GM23338 (cell line): ENCODE data around the gene FAM50A. TPM values are rescaled to one million over a fixed set of nuclear protein-coding genes. Genes with fewer than 3 reads are reported as not detected.

Experiments
- ATAC-seq: fragments of 200-7000 bp; cut with Tn5 transposase; 3 replicates; pipeline ENCODE4 v1.9.1; 2020
- DNase-seq: peaks from one replicate; pipeline ENCODE4 v3.0.0-alpha.2; 2015; ENCODE audit warnings: low spot score
- H2AFZ ChIP-seq: fragments of 200-600 bp; sonication (generic); 2 replicates; pipeline ENCODE4 v1.8.0; 2016; ENCODE audit warnings: antibody characterized with exemption, mild to moderate bottlenecking, moderate library complexity
- H3F3A ChIP-seq: fragments of 200-600 bp; sonication (generic); replicated peaks from 2 replicates; pipeline ENCODE4 v1.8.0; 2017; ENCODE audit warnings: antibody characterized with exemption, mixed run types, low read depth
- H3K27ac ChIP-seq: fragments of 200-600 bp; sonication (generic); 2 replicates; pipeline ENCODE4 v1.6.1; 2016; ENCODE audit warnings: low read depth
- H3K27me3 ChIP-seq: fragments of 200-600 bp; sonication (generic); 2 replicates; pipeline ENCODE4 v1.8.0; 2016; ENCODE audit warnings: mild to moderate bottlenecking, mixed run types, moderate library complexity; ENCODE audit not compliant: insufficient read depth
- H3K36me3 ChIP-seq: fragments of 200-600 bp; sonication (generic); 2 replicates; pipeline ENCODE4 v1.8.0; 2016; ENCODE audit warnings: mild to moderate bottlenecking; ENCODE audit not compliant: insufficient read depth
- H3K4me1 ChIP-seq: fragments of 200-600 bp; sonication (generic); 2 replicates; pipeline ENCODE4 v1.8.0; 2016; ENCODE audit warnings: mild to moderate bottlenecking, moderate library complexity; ENCODE audit not compliant: insufficient read depth
- H3K4me2 ChIP-seq: fragments of 200-600 bp; sonication (generic); 2 replicates; pipeline ENCODE4 v1.7.1; 2017; ENCODE audit warnings: mixed run types
- H3K4me3 ChIP-seq: fragments of 200-600 bp; sonication (generic); 2 replicates; pipeline ENCODE4 v1.6.1; 2016; ENCODE audit warnings: mixed run types
- H3K79me2 ChIP-seq: fragments of 200-600 bp; sonication (generic); replicated peaks from 2 replicates; pipeline ENCODE4 v1.8.0; 2017; ENCODE audit warnings: mild to moderate bottlenecking; ENCODE audit not compliant: insufficient read depth
- H3K9me2 ChIP-seq: fragments of 200-600 bp; sonication (generic); 2 replicates; pipeline ENCODE4 v1.8.0; 2017; ENCODE audit not compliant: insufficient read depth
- H4K20me1 ChIP-seq: fragments of 200-600 bp; sonication (generic); replicated peaks from 2 replicates; pipeline ENCODE4 v1.8.0; 2017; ENCODE audit warnings: mild to moderate bottlenecking; ENCODE audit not compliant: insufficient read depth
- H3K27ac Mint-ChIP-seq: 2 replicates; pipeline ENCODE4 v1.8.0; 2020; ENCODE audit warnings: inconsistent platforms, mild to moderate bottlenecking, moderate library complexity, mixed read lengths
- H3K27me3 Mint-ChIP-seq: 3 replicates; pipeline ENCODE4 v1.8.0; 2022; ENCODE audit warnings: low read depth, mild to moderate bottlenecking, moderate library complexity, mixed read lengths, inconsistent platforms; ENCODE audit not compliant: insufficient read depth, poor library complexity
- H3K36me3 Mint-ChIP-seq: 3 replicates; pipeline ENCODE4 v1.8.0; 2021; ENCODE audit warnings: low read depth, mild to moderate bottlenecking, inconsistent platforms, moderate library complexity, mixed read lengths
- H3K4me1 Mint-ChIP-seq: 3 replicates; pipeline ENCODE4 v1.8.0; 2020; ENCODE audit warnings: mild to moderate bottlenecking, inconsistent platforms, mixed read lengths
- H3K4me3 Mint-ChIP-seq: 3 replicates; pipeline ENCODE4 v1.8.0; 2021; ENCODE audit warnings: moderate library complexity, mild to moderate bottlenecking, inconsistent platforms, mixed read lengths
- H3K9me3 Mint-ChIP-seq: 3 replicates; pipeline ENCODE4 v1.8.0; 2020; ENCODE audit warnings: moderate library complexity, mild to moderate bottlenecking, inconsistent platforms, mixed read lengths
- CREB1 ChIP-seq: fragments of 250-450 bp; sonication (Bioruptor Pico); IDR thresholded peaks from 2 replicates; pipeline ENCODE4 v1.5.0; 2020; ENCODE audit warnings: low read depth, mild to moderate bottlenecking, moderate library complexity
- ETS1 ChIP-seq: IDR thresholded peaks from 2 replicates; pipeline ENCODE4 v1.6.1; 2016; ENCODE audit warnings: antibody characterized with exemption
- EZH2 ChIP-seq: fragments of 200-600 bp; sonication (generic); IDR thresholded peaks from one replicate; pipeline ENCODE4 v1.8.0; 2017; ENCODE audit warnings: antibody characterized with exemption, mild to moderate bottlenecking, low read depth; ENCODE audit not compliant: unreplicated experiment
- EZH2phosphoT487 ChIP-seq: fragments of 200-600 bp; sonication (generic); IDR thresholded peaks from one replicate; pipeline ENCODE4 v1.8.1; 2018; ENCODE audit warnings: antibody characterized with exemption; ENCODE audit not compliant: unreplicated experiment
- JUNB ChIP-seq: IDR thresholded peaks from one replicate; pipeline ENCODE4 v1.6.1; 2016; ENCODE audit warnings: antibody characterized with exemption; ENCODE audit not compliant: unreplicated experiment
- NANOG ChIP-seq: IDR thresholded peaks from 2 replicates; pipeline ENCODE4 v1.6.1; 2016; ENCODE audit warnings: antibody characterized with exemption, borderline replicate concordance
- POLR2AphosphoS5 ChIP-seq: IDR thresholded peaks from 2 replicates; pipeline ENCODE4 v1.6.1; 2016; ENCODE audit warnings: antibody characterized with exemption, low read depth
- STAT1 ChIP-seq: IDR thresholded peaks from one replicate; pipeline ENCODE4 v1.6.1; 2016; ENCODE audit warnings: antibody characterized with exemption; ENCODE audit not compliant: unreplicated experiment
- ZNF114 ChIP-seq: fragments of 250-450 bp; sonication (Bioruptor Pico); IDR thresholded peaks from 2 replicates; pipeline ENCODE4 v1.5.0; 2020; ENCODE audit warnings: mild to moderate bottlenecking, moderate library complexity
- ZNF331 ChIP-seq: fragments of 250-450 bp; sonication (Bioruptor Pico); IDR thresholded peaks from 2 replicates; pipeline ENCODE4 v1.5.0; 2020; ENCODE audit warnings: low read depth, mild to moderate bottlenecking, moderate library complexity
- polyA plus RNA-seq: library from polyadenylated mRNA; unstranded; fragments of >200 nt; fragmentation: Nextera tagmentation; extraction: Ambion mirVana; gene quantifications from 2 replicates; pipeline ENCODE4 v1.2.1, GENCODE V29; 2016
- total RNA-seq: library from RNA; depleted of rRNA; stranded (reverse); fragments of >200 nt; shearing (Covaris generic); gene quantifications from 2 replicates; pipeline ENCODE4 v1.2.3, GENCODE V29; 2014
- TF ChIP-seq, protein P1 (sequence below), 2 experiments: fragments of 200-600 bp in 1 of 2; sonication (generic) in 1 of 2; conservative IDR thresholded peaks; 2 replicates each; pipeline versions ENCODE4 v1.5.1 to v1.6.1; 2016 to 2017; ENCODE audit warnings: antibody characterized with exemption in 2 of 2, low read depth in 2 of 2, mild to moderate bottlenecking in 2 of 2, moderate library complexity in 1 of 2
- TF ChIP-seq, protein P2 (sequence below): IDR thresholded peaks from one replicate; pipeline ENCODE4 v1.6.1; 2018; ENCODE audit warnings: antibody characterized with exemption; ENCODE audit not compliant: unreplicated experiment
- TF ChIP-seq, protein P3 (sequence below): fragments of 250-450 bp; sonication (Bioruptor Pico); IDR thresholded peaks from 2 replicates; pipeline ENCODE4 v1.5.0; 2020; ENCODE audit warnings: mild to moderate bottlenecking, moderate library complexity

FAM50A gene
- total and polyA plus RNA-seq, 2 experiments from 2014 or later = 23.9 to 77.6 TPM

GRCh38 chrX:154464806-154465365, 20.9 kb downstream of the FAM50A start:
- no peaks in the 10 kb centered on the region for H3K9me3 Mint-ChIP-seq

More at GRCh38 chrX:154464806-154465365, 20.9 kb downstream of the FAM50A start:
- Histone ChIP-seq H3K4me2 (no peak overlapping the region), H4K20me1 (no peaks in the 10 kb centered on the region), H3K27ac (no peak overlapping the region), H3K9me2 (no peaks in the 10 kb centered on the region), H3K4me3 (no peak overlapping the region), H3K27me3 (no peaks in the 10 kb centered on the region), H3K36me3 (no peaks in the 10 kb centered on the region), H2AFZ (no peak overlapping the region), H3K4me1 (no peaks in the 10 kb centered on the region), H3K79me2 (no peaks in the 10 kb centered on the region), H3F3A (no peaks in the 10 kb centered on the region)
- Mint-ChIP-seq H3K27me3 (no peaks in the 10 kb centered on the region), H3K27ac (no peak overlapping the region), H3K4me1 (no peaks in the 10 kb centered on the region), H3K36me3 (peaks cover 10% of the 10 kb centered on the region; the same call in 2 of the 3 replicates), H3K4me3 (no peak overlapping the region)
- DNase-seq (no peak), ATAC-seq (no peak)
- TF ChIP-seq ZNF114 (CRISPR knock-in tag) (no peak), STAT1 (no peak), ZNF331 (no peak), EZH2 (no peak), NANOG (no peak), CREB1 (no peak), POLR2AphosphoS5 (no peak), ETS1 (no peak), EZH2phosphoT487 (no peak), JUNB (no peak)
- TF ChIP-seq, protein P1, sequence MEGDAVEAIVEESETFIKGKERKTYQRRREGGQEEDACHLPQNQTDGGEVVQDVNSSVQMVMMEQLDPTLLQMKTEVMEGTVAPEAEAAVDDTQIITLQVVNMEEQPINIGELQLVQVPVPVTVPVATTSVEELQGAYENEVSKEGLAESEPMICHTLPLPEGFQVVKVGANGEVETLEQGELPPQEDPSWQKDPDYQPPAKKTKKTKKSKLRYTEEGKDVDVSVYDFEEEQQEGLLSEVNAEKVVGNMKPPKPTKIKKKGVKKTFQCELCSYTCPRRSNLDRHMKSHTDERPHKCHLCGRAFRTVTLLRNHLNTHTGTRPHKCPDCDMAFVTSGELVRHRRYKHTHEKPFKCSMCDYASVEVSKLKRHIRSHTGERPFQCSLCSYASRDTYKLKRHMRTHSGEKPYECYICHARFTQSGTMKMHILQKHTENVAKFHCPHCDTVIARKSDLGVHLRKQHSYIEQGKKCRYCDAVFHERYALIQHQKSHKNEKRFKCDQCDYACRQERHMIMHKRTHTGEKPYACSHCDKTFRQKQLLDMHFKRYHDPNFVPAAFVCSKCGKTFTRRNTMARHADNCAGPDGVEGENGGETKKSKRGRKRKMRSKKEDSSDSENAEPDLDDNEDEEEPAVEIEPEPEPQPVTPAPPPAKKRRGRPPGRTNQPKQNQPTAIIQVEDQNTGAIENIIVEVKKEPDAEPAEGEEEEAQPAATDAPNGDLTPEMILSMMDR (conservative IDR thresholded peaks at IDR 0.05; ENCODE audit: low read depth in 2 of 2) = no peak
- TF ChIP-seq, protein P2, sequence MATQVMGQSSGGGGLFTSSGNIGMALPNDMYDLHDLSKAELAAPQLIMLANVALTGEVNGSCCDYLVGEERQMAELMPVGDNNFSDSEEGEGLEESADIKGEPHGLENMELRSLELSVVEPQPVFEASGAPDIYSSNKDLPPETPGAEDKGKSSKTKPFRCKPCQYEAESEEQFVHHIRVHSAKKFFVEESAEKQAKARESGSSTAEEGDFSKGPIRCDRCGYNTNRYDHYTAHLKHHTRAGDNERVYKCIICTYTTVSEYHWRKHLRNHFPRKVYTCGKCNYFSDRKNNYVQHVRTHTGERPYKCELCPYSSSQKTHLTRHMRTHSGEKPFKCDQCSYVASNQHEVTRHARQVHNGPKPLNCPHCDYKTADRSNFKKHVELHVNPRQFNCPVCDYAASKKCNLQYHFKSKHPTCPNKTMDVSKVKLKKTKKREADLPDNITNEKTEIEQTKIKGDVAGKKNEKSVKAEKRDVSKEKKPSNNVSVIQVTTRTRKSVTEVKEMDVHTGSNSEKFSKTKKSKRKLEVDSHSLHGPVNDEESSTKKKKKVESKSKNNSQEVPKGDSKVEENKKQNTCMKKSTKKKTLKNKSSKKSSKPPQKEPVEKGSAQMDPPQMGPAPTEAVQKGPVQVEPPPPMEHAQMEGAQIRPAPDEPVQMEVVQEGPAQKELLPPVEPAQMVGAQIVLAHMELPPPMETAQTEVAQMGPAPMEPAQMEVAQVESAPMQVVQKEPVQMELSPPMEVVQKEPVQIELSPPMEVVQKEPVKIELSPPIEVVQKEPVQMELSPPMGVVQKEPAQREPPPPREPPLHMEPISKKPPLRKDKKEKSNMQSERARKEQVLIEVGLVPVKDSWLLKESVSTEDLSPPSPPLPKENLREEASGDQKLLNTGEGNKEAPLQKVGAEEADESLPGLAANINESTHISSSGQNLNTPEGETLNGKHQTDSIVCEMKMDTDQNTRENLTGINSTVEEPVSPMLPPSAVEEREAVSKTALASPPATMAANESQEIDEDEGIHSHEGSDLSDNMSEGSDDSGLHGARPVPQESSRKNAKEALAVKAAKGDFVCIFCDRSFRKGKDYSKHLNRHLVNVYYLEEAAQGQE = no peak
- TF ChIP-seq, protein P3, sequence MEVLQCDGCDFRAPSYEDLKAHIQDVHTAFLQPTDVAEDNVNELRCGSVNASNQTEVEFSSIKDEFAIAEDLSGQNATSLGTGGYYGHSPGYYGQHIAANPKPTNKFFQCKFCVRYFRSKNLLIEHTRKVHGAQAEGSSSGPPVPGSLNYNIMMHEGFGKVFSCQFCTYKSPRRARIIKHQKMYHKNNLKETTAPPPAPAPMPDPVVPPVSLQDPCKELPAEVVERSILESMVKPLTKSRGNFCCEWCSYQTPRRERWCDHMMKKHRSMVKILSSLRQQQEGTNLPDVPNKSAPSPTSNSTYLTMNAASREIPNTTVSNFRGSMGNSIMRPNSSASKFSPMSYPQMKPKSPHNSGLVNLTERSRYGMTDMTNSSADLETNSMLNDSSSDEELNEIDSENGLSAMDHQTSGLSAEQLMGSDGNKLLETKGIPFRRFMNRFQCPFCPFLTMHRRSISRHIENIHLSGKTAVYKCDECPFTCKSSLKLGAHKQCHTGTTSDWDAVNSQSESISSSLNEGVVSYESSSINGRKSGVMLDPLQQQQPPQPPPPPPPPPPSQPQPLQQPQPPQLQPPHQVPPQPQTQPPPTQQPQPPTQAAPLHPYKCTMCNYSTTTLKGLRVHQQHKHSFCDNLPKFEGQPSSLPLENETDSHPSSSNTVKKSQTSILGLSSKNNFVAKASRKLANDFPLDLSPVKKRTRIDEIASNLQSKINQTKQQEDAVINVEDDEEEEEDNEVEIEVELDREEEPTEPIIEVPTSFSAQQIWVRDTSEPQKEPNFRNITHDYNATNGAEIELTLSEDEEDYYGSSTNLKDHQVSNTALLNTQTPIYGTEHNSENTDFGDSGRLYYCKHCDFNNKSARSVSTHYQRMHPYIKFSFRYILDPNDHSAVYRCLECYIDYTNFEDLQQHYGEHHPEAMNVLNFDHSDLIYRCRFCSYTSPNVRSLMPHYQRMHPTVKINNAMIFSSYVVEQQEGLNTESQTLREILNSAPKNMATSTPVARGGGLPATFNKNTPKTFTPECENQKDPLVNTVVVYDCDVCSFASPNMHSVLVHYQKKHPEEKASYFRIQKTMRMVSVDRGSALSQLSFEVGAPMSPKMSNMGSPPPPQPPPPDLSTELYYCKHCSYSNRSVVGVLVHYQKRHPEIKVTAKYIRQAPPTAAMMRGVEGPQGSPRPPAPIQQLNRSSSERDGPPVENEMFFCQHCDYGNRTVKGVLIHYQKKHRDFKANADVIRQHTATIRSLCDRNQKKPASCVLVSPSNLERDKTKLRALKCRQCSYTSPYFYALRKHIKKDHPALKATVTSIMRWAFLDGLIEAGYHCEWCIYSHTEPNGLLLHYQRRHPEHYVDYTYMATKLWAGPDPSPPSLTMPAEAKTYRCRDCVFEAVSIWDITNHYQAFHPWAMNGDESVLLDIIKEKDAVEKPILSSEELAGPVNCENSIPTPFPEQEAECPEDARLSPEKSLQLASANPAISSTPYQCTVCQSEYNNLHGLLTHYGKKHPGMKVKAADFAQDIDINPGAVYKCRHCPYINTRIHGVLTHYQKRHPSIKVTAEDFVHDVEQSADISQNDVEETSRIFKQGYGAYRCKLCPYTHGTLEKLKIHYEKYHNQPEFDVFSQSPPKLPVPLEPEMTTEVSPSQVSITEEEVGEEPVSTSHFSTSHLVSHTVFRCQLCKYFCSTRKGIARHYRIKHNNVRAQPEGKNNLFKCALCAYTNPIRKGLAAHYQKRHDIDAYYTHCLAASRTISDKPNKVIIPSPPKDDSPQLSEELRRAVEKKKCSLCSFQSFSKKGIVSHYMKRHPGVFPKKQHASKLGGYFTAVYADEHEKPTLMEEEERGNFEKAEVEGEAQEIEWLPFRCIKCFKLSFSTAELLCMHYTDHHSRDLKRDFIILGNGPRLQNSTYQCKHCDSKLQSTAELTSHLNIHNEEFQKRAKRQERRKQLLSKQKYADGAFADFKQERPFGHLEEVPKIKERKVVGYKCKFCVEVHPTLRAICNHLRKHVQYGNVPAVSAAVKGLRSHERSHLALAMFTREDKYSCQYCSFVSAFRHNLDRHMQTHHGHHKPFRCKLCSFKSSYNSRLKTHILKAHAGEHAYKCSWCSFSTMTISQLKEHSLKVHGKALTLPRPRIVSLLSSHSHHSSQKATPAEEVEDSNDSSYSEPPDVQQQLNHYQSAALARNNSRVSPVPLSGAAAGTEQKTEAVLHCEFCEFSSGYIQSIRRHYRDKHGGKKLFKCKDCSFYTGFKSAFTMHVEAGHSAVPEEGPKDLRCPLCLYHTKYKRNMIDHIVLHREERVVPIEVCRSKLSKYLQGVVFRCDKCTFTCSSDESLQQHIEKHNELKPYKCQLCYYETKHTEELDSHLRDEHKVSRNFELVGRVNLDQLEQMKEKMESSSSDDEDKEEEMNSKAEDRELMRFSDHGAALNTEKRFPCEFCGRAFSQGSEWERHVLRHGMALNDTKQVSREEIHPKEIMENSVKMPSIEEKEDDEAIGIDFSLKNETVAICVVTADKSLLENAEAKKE = no peak
